ENCODE results near the gene SVOP.

SVOP gene

GRCh38 chr12:108939594-108939993 is 81.3 kb downstream of the SVOP start:
- H3K27ac ChIP-seq, result no peak overlapping the region
- peak; percentile 27 for DNase-seq (ENCODE audit: low spot score)
- CTCF ChIA-PET, result interaction anchor here (0.6 kb wide), 1 partner anchor 150 kb away, joined by 8 read pairs; no protein-coding TSS in a partner anchor
- TF ChIP-seq CTCF (conservative IDR thresholded peaks at IDR 0.05; ENCODE audit: low read depth), result no peak
- POLR2A ChIA-PET (ENCODE audit: low non-redundant PET), result no interaction called here

DNA sequence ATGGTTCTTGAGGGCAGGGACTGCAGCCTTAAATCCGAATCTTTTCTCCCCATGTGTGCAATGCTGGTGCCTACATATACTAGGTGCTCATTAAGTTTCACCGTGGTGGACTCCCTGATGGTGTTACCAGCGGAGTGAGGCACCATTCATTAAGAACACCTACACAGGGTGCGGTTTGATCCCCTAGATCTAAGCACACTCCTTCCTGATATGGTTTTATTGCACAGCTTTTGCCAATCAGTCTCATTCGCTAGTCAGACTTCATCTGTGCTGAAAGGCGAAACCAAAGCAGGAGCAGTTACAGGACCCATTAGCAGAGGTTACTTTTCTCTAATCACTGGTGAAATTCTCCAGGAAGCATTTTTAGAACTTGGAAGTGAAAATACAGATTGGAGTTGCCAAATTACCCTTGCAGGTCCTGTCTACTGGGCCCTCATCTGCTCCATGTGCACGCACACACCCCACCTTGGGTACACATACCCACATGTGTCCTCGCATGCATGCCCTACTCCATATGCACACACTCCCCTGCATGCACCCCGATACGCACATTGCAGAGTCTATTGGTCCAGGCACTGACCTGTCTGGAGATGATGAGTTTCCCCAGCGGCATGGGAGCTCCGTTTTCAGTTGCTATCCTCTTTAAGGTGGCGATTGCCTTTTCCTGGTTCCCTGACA is 82.5 kb downstream of the SVOP start:
- no peak overlapping the region for H3K27ac ChIP-seq
- TF ChIP-seq CTCF (conservative IDR thresholded peaks at IDR 0.05; ENCODE audit: low read depth), result no peak
- ChIA-PET CTCF (interaction anchor here (0.6 kb wide), 1 partner anchor 173 kb away, joined by 3 read pairs; no protein-coding TSS in a partner anchor), POLR2A (ENCODE audit: low non-redundant PET) (no interaction called here)
- no peak for DNase-seq (ENCODE audit: low spot score)

DNA sequence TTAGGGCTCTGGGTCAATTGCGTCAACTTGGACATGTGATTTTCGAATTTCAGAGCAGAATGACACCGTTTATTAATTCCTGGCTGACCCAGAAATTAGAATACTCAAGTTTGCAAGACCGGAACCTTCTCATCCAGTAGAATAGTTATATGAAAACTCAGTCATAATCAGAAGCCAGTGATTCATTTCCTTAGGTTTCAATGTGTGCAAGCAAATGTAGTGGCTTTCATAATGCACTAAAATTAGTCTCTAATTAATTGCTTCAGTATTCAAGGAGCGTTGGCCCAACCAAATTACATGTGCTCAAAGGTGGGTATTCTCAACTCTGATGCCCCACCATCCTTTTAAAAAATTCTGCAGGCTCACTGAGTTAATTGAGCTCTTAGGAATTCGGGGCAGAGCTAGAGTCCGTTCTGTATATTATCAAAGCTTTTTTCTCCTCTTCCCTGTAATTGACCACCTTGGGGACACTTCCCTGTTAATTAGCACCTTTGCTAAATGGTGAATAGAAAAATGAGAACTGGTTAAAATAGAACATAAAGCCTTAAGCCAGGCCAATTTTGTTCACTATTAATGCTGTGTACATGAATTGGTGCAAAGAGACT is 85.6 kb downstream of the SVOP start:
- no peak for TF ChIP-seq CTCF (conservative IDR thresholded peaks at IDR 0.05; ENCODE audit: low read depth)
- ChIA-PET CTCF (no interaction called here), POLR2A (ENCODE audit: low non-redundant PET) (no interaction called here)
- no peak for DNase-seq (ENCODE audit: low spot score)
- H3K27ac ChIP-seq, result no peak overlapping the region

DNA sequence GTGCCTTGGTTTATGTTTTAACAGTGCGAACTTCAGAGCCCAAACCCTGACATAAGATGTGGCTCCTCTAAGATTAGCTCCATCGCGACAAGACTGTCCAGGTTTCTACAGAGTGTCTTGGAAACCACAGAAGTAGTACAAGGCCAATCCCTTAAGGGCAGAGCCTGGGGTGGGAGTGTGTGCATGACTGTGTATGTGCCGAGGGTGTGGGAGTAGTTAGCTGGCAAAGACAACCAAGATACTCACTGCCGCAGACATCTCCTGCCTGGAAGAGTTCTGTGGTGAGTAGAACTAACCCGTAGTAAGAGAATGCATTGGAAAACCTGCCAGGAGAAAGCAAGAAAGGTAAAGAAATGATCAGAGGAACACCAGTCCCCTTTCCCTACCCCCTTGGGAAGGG is 86.9 kb downstream of the SVOP start:
- CTCF ChIA-PET, result no interaction called here
- DNase-seq (ENCODE audit: low spot score), result no peak
- no peak for TF ChIP-seq CTCF (conservative IDR thresholded peaks at IDR 0.05; ENCODE audit: low read depth)
- POLR2A ChIA-PET (ENCODE audit: low non-redundant PET), result no interaction called here
- H3K27ac ChIP-seq, result no peak overlapping the region

DNA sequence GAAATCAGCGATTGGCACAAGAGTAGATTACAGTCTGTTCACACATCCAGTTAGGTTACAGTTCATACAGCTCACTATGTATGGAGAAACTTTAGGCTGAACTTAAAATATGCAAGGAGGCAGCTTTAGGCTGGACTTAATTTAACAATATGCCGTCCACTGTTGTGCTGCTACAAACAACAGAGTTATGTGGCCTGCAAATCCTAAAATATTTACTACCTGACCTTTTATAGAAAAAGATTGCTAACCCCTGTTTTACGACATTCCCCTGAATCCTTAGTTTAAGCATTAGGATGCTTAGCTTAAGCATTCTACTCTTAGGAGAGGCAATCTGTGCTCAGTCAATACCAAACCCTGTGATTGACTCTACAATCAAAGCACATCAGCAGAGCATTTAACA is 90.1 kb downstream of the SVOP start:
- CTCF ChIA-PET, result no interaction called here
- TF ChIP-seq CTCF (conservative IDR thresholded peaks at IDR 0.05; ENCODE audit: low read depth), result no peak
- POLR2A ChIA-PET (ENCODE audit: low non-redundant PET), result interaction anchor here (0.7 kb wide), 1 partner anchor 17 kb away, joined by 3 read pairs; no protein-coding TSS in a partner anchor
- no peak for DNase-seq (ENCODE audit: low spot score)
- no peak overlapping the region for H3K27ac ChIP-seq

- CTCF ChIA-PET, result no interaction called here
- H3K27ac ChIP-seq, result no peak overlapping the region
- POLR2A ChIA-PET (ENCODE audit: low non-redundant PET), result no interaction called here
- DNase-seq (ENCODE audit: low spot score), result no peak
- TF ChIP-seq CTCF (conservative IDR thresholded peaks at IDR 0.05; ENCODE audit: low read depth), result no peak
Observed at GRCh38 chr12:108930155-108930554, 90.7 kb downstream of the SVOP start.

Data from RWPE1 (cell line).